GM12865 (cell line): Measurements from ENCODE around the gene CASP12.

Source experiments
- DNase-seq: peaks from one replicate; pipeline ENCODE4 v3.0.0; 2010; ENCODE audit warnings: low read depth
- H3K4me3 ChIP-seq: 2 replicates; pipeline ENCODE4 v1.5.1; 2011; ENCODE audit warnings: mild to moderate bottlenecking, low read depth, low read length, control low read depth
- CTCF ChIP-seq: IDR thresholded peaks from 2 replicates; pipeline ENCODE4 v1.5.1; 2011; ENCODE audit warnings: low read length, control low read depth, low read depth, inconsistent platforms; ENCODE audit not compliant: insufficient read depth; ENCODE audit errors: missing control alignments

Gene CASP12

GRCh38 chr11:104876324-104876723 is 21.9 kb downstream of the CASP12 start:
- H3K4me3 ChIP-seq = no peak overlapping the region
- no peak for TF ChIP-seq CTCF
- no peak for DNase-seq

GRCh38 chr11:104873252-104873651 is 25.0 kb downstream of the CASP12 start:
- H3K4me3 ChIP-seq = no peak overlapping the region
- TF ChIP-seq CTCF = peak; percentile 28
- DNase-seq = no peak

DNA sequence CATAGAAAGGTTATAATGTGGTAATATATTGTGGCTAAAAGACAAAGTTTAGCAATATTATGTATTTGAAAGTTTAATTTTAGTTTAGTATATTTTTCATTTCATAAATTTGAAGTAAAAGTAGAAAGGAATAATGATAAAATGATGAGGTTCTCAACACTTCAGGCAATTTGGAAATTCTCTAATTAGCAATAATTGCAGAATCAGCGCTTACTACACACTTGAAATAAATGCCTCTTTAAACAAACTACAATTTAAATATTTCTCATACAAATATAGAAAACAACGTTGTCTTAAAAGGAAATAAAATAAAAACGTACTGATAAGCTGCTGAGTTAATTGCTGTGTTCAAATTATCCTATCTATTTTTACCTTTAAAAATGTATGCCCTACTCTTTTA is 25.9 kb downstream of the CASP12 start:
- H3K4me3 ChIP-seq = no peak overlapping the region
- DNase-seq = no peak
- TF ChIP-seq CTCF = no peak

DNA sequence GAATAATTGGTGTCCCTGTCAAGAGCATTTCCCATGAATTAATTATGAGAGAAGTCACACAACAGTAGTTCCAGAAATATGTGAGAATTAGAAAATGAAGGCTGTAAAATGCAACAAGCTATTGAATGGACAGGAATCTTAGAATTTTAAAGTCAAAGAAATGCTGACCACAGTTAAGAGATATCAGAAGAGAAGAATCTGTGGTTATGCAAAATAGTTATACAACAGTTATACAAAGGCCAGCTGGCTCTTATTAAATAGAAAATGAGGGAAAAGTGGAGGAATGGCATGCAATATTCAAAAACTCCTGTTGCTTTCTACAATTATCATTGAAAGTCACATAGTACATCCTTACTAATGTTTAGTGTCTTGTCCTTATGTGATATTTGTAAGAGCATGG is 27.4 kb downstream of the CASP12 start:
- DNase-seq = no peak
- TF ChIP-seq CTCF = no peak
- H3K4me3 ChIP-seq = no peak overlapping the region

DNA sequence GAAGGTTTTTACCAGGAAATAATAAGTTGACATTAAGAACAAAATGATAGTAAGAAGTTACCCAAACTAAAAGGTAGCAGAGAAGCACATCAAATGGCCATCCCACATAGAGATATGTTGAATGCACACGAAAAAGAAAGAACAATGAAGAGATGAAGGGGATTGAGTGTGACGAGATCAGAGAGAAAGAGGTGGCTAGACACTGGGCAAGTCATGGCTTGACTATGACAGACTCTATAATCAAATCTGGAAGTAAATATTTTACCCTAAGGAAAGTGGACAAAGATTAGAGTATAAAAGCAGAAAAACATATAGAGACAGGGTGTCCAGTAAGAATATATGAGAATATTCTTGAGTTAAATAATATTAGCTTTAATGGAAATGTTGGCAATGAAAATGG is 31.4 kb downstream of the CASP12 start:
- TF ChIP-seq CTCF = no peak
- no peak for DNase-seq
- H3K4me3 ChIP-seq = no peak overlapping the region

- no peak for TF ChIP-seq CTCF
- DNase-seq = no peak
- H3K4me3 ChIP-seq = no peak overlapping the region
These were observed 39.1 kb downstream of the CASP12 start for GRCh38 chr11:104858882-104859775.

DNA sequence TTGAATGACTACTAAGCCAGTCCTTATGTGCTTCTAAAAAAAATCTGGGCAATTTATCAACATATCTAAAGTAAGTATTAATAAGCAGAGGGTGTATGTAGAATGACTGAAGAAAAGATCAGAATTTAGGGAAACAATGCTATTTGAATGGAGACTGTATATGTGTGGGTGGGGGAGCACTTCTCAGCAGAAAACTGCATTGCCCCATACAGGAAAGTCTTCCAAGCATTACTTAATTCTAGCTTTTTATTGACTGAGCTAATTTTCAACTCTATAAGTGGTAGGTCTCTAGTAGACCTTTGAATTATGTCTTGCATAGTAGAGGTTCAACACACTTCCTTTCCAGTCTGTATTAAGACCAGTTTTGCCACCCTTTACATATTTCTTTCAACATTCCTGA is 41.7 kb downstream of the CASP12 start:
- no peak for TF ChIP-seq CTCF
- H3K4me3 ChIP-seq = no peak overlapping the region
- DNase-seq = no peak
